HG02852 (cell line): ENCODE measurements around the gene SLC4A5.

ENCODE experiments used
- ATAC-seq: cut with Tn5 transposase; IDR thresholded peaks from one replicate; pipeline ENCODE4 v1.9.1; 2021; ENCODE audit warnings: mild to moderate bottlenecking, moderate library complexity; ENCODE audit not compliant: unreplicated experiment

SLC4A5 gene

GRCh38 chr2:74275228-74275627 lies 68.0 kb downstream of the SLC4A5 start:
- ATAC-seq = no peak

- no peak for ATAC-seq
Measured at GRCh38 chr2:74269667-74270066, 73.5 kb downstream of the SLC4A5 start.

DNA sequence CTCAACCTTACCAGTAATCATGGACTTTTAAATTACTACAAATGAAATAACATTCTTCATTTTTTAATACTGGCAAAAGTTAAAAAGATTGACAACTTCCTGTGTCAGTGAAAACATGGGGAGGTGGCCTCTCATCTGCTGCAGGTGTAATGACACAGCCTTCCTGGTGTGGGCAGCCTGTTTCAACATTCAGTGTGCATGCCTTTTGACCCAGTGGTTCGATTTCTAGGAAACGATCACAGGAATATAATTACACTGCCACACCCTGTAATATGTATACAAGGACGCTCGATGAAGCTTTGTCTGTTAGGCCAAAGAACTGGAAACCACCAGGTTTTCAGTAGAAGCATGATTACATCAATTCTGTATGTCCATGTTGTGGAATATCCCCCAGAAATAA lies 76.1 kb downstream of the SLC4A5 start:
- ATAC-seq = no peak

- ATAC-seq = no peak
Measured at GRCh38 chr2:74264281-74264680, 78.9 kb downstream of the SLC4A5 start.

GRCh38 chr2:74262681-74263080 lies 80.5 kb downstream of the SLC4A5 start:
- no peak for ATAC-seq

DNA sequence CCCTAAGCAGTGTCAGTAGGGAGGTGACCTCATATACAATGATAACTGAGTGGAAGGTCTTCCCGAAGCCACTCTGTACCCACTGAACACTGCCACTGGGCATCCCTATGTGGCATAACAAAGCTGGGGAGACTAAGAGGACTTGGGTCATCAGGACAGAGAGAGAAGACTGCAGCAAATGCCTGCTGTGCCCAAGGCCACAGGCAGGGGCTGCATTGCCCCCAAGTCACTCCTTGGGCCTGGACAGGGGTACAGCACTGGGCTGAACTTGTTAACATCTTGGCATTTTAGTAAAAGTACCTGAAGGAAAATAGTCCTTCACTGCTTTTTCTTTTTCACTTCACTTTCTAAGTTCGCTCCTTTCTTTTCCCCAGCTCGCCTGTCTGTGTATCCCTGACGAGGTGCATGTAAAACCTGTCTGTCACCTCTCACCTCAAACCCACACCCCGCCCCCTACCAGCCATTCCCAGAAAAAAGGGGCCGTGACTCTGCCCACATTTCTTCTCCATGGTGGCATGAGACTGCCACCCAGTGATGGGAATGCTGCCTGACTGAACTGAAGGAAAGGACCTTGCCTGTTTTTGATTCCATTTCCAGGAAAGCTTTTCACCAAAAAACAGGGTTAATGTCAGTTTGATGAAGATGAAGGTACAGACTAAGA lies 81.9 kb downstream of the SLC4A5 start:
- no peak for ATAC-seq

DNA sequence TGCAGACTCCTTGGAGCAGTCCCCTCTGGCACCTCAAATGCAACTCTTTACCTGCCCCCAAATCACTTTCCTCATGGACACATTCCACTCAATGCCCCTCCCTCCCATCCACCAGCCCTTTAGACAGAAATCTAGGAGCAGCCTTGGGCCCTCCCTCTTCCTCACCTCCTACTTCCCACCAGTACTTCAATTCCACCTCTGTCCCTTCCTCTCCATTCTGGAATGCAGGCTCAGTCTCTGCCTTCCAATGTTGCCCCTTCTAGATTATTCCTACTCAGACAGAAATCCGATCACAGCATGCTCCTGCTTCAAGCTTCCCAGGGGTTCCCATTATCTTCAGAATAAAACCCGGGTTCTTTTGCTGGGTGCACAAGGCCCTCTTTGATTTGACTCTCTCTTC lies 82.7 kb downstream of the SLC4A5 start:
- no peak for ATAC-seq

- no peak for ATAC-seq
Measured at GRCh38 chr2:74259733-74260132, 83.5 kb downstream of the SLC4A5 start.

DNA sequence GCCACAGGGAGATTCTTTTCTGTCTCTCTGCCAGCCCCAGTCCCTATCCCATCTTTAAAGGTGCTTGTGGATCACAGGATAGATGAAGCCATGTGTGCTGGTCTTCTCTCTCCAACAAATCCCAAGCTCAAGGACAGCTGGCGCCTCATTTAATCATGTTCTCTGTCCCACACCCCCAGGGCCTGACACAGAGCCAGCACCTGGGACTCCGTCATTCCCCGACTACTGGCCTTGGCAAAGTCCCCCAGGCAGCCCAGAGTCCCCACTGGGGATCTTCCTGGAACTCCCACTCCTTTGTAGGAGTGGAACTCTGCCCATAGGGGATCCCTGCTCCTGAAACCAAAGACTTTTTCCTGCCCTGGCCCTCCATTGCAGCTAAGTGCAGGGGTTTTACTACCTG lies 84.0 kb downstream of the SLC4A5 start:
- ATAC-seq = no peak

DNA sequence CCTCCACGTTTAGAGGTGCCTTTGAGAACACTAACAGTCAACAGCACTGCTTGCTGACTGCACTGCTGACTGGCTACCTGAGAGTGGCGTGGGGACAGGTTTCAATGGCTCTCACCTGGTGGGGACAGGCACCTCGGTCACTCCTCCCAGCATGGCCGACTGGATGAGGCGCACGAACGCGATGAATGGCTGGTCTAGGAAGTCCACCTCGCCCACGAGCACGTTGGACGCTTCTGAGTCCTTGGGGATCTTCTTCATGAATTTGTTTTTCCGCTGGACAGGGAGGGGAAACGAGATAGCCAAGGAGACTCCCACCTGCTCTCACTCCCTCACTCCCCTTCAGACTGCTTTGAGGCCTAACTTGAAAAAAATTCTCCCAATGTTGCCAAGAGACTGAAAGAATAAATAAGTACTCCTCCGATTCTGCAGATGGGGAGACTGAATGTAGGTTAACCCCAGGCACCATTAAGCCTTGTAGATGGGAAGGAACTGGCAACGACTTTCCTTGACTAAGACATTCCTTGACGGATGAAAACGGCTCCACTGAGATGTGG lies 87.5 kb downstream of the SLC4A5 start:
- ATAC-seq = no peak

DNA sequence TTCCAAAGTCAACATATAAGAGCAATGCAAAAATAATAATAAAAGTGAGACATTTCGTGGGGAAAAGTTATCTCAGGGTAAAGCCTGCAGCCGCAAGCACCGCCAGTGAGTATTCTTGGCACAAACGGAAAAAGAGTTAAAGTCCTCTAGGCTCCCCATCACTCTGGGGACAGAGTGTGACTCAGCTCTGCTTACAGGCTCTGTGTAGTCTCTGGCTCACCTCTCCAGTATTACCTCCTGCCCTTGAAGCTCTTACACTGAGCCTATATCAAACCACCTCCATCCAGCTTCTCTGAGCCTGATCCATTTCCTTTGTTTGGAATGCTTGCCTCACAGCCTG lies 89.3 kb downstream of the SLC4A5 start:
- ATAC-seq = no peak

DNA sequence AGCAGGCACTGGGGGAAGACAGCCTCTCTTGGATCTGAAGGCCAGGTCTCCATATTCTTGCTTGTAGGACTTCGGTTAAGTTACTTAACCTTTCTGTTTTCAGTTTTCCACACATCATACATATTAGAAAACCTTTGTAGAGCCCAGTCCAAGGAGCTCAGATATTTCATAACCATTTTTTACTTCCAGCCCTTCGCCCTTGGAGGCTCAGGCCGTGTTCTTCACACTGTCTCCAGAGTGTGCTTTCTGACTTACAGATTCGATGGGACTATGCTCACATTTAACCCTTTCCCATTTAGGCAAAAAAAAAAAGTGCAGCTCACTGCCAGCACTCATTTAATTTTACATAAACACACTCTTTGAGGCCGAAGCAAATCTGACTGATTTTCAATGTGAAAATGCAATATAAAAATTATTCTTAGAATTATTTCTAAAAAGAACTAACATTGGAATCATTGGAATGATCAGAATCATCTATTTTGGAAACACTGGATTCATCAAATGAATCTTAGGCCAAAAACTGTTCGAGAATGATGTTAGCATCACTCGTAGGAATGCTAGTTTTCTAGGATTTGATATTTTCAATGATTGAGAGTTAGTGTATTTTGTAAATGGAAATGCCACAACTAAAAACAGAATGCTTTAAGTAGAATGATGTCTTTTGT lies 89.8 kb downstream of the SLC4A5 start:
- no peak for ATAC-seq

GRCh38 chr2:74252862-74253261 lies 90.4 kb downstream of the SLC4A5 start:
- no peak for ATAC-seq

- no peak for ATAC-seq
Measured at GRCh38 chr2:74252036-74252435, 91.2 kb downstream of the SLC4A5 start.

- no peak for ATAC-seq
Measured at GRCh38 chr2:74250189-74250631, 93.0 kb downstream of the SLC4A5 start.

GRCh38 chr2:74249406-74250122 lies 93.7 kb downstream of the SLC4A5 start:
- no peak for ATAC-seq

GRCh38 chr2:74246496-74247195 lies 96.6 kb downstream of the SLC4A5 start:
- no peak for ATAC-seq

- ATAC-seq = no peak
Measured at GRCh38 chr2:74244286-74244685, 98.9 kb downstream of the SLC4A5 start.

DNA sequence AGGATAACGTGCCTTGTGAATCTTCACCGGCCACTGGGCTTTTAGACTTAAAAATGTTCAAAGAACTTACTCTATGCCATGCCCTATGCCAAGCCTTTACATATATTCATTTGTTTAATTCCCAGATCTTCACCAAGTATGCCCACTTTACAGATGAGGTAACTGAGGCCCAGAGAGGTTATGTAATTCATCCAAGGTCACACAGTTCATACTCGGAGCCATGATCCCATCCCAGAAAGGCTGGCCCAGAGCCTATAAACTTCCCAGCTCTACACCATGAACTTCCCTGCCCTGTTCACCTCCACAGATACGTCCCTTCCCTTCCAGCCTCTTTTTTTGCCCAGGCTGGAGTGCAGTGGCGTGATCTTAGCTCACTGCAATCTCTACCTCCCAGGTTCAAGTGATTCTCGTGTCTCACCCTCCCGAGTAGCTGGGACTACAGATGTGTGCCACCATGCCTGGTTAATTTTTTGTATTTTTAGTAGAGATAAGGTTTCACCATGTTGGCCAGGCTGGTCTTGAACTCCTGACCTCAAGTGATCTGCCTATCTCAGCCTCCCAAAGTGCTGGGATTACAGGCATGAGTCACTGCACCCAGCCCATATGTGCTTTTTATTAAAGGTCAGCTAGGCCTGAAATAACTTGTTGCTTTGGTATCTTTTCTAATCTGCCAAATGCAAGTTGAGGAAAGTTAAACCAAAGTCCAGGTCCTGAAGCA lies 100.7 kb downstream of the SLC4A5 start:
- no peak for ATAC-seq

- no peak for ATAC-seq
Measured at GRCh38 chr2:74239346-74239745, 103.9 kb downstream of the SLC4A5 start.

DNA sequence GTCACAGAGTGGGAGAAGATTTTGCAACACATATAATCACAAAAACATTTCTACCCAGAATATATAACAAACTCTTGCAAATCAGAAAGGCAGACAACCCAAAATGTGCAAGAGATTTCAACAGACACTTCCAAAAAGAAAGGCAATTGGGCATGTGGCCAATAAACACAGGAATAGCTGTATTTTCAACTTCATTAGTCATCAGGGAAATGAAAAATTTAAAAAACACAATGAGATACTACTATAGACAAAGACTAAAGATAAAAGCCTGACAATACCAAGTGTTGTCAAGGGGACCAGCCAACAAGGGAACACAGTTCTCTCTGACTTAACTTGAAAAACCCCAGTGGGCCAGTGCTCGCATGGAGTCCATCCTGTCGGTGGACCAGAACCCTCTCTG lies 104.3 kb downstream of the SLC4A5 start:
- no peak for ATAC-seq
